Measurements from ENCODE around the gene MEF2A. TPM values are rescaled to one million over a fixed set of nuclear protein-coding genes. Genes with fewer than 3 reads are reported as not detected.

Gene MEF2A
- total RNA-seq, 4 donors from 2014 or later: 71.9 to 126 (median 103) TPM

DNA sequence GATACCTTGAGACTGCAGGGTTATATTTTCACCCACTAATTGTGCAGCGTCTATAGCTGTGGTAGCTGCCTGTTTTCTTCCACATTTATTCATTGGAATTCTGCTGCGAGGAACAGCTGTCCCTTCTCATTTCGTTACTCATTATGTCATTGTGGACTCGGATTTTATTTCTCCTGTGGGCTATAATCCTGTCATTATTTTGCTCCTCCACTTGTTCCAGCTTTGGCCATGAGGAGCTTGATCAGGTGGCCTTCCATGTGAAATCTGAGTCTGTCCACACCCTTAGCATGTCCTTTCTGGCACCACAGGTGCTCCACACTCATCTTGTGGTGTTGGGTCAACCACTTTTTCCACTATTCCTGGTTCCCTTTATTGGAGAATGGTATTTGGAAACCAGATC lies 152.6 kb downstream of the MEF2A start:
- WGBS, 2 donors: 83 to 91% methylated on average over 4 of the region's 4 CpGs
- intact Hi-C loops (cut with DNase I; ENCODE audit: low total_unique reads): no loop called here
- TF ChIP-seq, protein P1, sequence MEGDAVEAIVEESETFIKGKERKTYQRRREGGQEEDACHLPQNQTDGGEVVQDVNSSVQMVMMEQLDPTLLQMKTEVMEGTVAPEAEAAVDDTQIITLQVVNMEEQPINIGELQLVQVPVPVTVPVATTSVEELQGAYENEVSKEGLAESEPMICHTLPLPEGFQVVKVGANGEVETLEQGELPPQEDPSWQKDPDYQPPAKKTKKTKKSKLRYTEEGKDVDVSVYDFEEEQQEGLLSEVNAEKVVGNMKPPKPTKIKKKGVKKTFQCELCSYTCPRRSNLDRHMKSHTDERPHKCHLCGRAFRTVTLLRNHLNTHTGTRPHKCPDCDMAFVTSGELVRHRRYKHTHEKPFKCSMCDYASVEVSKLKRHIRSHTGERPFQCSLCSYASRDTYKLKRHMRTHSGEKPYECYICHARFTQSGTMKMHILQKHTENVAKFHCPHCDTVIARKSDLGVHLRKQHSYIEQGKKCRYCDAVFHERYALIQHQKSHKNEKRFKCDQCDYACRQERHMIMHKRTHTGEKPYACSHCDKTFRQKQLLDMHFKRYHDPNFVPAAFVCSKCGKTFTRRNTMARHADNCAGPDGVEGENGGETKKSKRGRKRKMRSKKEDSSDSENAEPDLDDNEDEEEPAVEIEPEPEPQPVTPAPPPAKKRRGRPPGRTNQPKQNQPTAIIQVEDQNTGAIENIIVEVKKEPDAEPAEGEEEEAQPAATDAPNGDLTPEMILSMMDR (IDR thresholded peaks at IDR 0.05): no peak
- TF ChIP-seq POLR2A (IDR thresholded peaks at IDR 0.05): no peak
- no peak overlapping the region for H3K4me3 ChIP-seq (ENCODE audit: low read depth, poor library complexity, severe bottlenecking)
- no peak for DNase-seq (ENCODE audit: low spot score in 2 of 2)

DNA sequence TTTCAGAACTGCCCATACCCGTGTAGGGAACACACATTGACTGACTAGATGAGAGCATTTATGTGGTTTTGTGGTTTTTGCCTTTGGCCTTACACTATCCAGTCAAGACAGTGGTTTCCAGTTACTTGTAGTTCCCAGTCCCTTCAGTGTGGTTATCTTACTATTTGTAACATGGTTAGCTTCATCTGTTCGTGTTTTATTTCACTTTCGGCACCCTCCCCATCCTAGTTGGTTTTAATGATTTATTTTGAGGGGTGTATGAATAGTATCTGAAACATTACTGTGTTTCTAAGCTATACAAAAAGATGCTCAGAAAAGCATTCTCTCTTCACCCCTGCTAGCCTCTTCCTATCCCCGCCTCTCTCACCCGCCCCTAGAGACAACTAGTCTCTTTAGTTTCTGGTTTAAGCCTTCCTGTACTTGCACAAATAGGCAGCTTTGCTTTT lies 153.3 kb downstream of the MEF2A start:
- TF ChIP-seq, protein P1 (IDR thresholded peaks at IDR 0.05): no peak
- no peak for TF ChIP-seq POLR2A (IDR thresholded peaks at IDR 0.05)
- DNase-seq (ENCODE audit: low spot score in 2 of 2): no peak
- no peak overlapping the region for H3K4me3 ChIP-seq (ENCODE audit: low read depth, poor library complexity, severe bottlenecking)
- 72 to 74% methylated on average over 5 of the region's 5 CpGs for WGBS, 2 donors
- intact Hi-C loops (cut with DNase I; ENCODE audit: low total_unique reads): no loop called here

DNA sequence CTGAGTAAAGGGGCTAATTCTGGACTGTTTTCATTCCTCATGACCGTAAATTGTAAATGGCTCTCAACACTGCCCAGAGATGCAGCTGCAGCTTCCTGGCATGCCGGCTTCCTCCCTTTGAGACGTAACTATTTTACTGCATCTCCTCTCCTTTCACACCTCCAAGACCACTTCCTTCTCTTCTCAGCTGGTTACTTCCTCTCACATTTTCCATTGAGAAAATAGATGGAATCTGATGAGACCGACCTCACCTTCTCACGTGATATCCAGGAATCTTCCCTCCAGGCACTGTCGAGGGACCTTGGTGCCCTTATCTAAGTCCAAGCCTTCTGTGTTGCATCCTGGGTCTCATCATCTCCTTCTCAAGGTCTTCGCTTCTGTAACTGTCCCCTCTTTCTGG lies 154.7 kb downstream of the MEF2A start:
- no peak overlapping the region for H3K4me3 ChIP-seq (ENCODE audit: low read depth, poor library complexity, severe bottlenecking)
- DNase-seq (ENCODE audit: low spot score in 2 of 2): no peak
- intact Hi-C loops (cut with DNase I; ENCODE audit: low total_unique reads): no loop called here
- TF ChIP-seq, protein P1 (IDR thresholded peaks at IDR 0.05): no peak
- TF ChIP-seq POLR2A (IDR thresholded peaks at IDR 0.05): no peak
- WGBS, 2 donors: 83 to 86% methylated on average over 7 of the region's 7 CpGs

DNA sequence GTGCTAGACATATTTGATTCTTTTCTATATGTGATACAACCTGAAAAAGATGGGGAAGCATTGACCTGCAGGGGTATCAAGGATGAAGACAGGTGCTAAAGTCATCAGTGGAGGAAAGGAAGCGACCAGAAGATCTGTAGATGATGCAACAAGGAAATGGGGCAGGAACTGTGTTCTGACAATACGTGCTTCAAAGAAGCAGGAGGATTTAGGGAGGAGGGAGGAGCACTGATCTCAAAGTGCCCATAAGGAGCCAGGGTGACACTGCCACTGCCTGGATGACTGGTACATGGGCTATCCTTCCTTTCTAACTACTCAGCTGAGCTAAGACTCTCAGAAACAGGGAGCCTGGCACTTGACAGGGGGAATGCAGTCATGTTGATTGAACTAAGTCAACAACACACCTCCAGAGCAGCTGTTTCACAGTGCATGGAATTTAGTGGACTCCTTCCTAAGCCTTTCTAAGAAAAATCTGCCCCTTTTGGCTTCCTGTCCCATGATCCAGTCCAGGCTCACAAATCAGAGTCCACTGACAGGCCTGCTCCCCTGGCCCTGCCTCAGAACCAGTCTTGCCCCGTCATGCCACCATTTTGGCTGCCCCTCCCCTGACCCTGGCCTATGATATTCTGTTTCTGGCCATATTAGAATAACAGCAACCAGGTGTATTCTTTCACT lies 155.5 kb downstream of the MEF2A start:
- intact Hi-C loops (cut with DNase I; ENCODE audit: low total_unique reads): no loop called here
- no peak for TF ChIP-seq POLR2A (IDR thresholded peaks at IDR 0.05)
- TF ChIP-seq, protein P1 (IDR thresholded peaks at IDR 0.05): no peak
- WGBS, 2 donors: 67 to 78% methylated on average over 3 of the region's 3 CpGs
- no peak overlapping the region for H3K4me3 ChIP-seq (ENCODE audit: low read depth, poor library complexity, severe bottlenecking)
- no peak for DNase-seq (ENCODE audit: low spot score in 2 of 2)

DNA sequence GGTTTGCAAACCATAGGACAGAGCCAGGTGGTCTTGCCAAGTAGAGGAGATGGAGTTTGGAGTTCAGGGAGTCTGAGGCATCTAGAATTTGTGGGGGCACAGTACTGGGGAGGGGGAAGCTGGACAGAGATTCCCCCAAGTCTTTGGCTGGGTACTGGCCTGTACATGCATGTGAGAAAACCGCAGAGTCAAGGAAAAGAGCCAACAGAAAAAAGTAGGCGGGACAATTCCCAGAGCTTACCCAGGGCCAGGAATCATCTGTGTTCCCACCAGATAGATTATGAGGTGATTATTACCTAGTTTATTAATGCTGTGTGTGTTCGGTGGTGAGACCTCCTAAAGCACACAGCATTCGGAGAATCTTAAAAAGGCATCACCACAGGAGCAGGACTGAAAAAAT lies 156.1 kb downstream of the MEF2A start:
- no peak for DNase-seq (ENCODE audit: low spot score in 2 of 2)
- 67 to 91% methylated on average over 4 of the region's 4 CpGs for WGBS, 2 donors
- H3K4me3 ChIP-seq (ENCODE audit: low read depth, poor library complexity, severe bottlenecking): no peak overlapping the region
- intact Hi-C loops (cut with DNase I; ENCODE audit: low total_unique reads): no loop called here
- TF ChIP-seq, protein P1 (IDR thresholded peaks at IDR 0.05): no peak
- no peak for TF ChIP-seq POLR2A (IDR thresholded peaks at IDR 0.05)

DNA sequence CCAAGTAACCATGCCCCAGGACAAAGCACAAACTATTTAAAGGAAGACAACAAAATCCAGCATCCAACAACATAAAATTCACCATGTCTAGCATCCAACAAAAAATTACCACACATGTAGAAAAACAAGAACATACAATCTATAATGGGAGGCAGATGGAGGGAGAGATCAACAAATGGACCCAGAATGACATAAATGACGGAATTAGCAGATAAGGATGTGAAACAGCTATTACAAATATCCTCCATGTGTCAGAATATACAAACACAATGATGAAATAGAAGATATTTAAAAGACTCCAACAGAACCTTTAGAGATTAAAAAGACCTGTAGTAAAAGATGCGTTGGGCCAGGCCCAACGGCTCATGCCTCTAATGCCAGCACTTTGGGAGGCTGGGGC lies 156.6 kb downstream of the MEF2A start:
- no peak overlapping the region for H3K4me3 ChIP-seq (ENCODE audit: low read depth, poor library complexity, severe bottlenecking)
- 80 to 89% methylated on average over 3 of the region's 3 CpGs for whole genome bisulfite sequencing, 2 donors
- no peak for DNase-seq (ENCODE audit: low spot score in 2 of 2)
- TF ChIP-seq POLR2A (IDR thresholded peaks at IDR 0.05): no peak
- TF ChIP-seq, protein P1 (IDR thresholded peaks at IDR 0.05): no peak
- intact Hi-C loops (cut with DNase I; ENCODE audit: low total_unique reads): no loop called here

All from lower leg skin (tissue), 4 donors.